ENCODE measurements around the gene ELMOD1. TPM values are rescaled to one million over a fixed set of nuclear protein-coding genes. Genes with fewer than 3 reads are reported as not detected.
A peak's percentile ranks its signal among the peaks of the same experiment; 100 is the strongest.

The ELMOD1 gene
- total RNA-seq, 4 donors from 2014 or later: 0.66 to 2.7 TPM; not detected in 2

DNA sequence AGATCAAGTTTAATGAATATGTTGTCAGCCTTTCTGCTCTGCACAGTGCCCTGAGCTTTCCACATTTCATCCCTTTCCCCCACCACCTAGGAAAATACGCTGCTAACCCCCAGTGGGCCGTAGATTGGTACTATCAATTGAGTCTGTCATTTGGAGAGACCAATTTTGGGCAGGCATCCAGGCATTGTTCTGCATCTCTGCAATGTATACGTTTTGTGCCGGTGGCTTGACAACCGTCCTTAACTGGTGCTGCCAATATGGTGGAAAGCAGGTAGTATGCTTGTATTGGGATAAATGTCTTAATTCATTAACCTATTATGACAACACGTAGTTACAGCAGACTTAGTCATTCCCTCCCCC, 1.3 kb downstream of the ELMOD1 start:
- Histone ChIP-seq H3K9me3 (no peaks in the 10 kb centered on the region), H3K4me1 (peaks cover 0 to 32% (median 5%) of the 10 kb centered on the region in 3 donors), H3K4me3 (peak overlapping the region in 1 of 2 donors; percentile 69), H3K27me3 (peaks cover 72% of the 10 kb centered on the region), H3K36me3 (no peaks in the 10 kb centered on the region), H3K27ac (no peak overlapping the region)
- WGBS, 2 donors (ENCODE audit: low coverage in 1 of 2): 13 to 21% methylated on average over 5 to 6 of the region's 6 CpGs
- TF ChIP-seq EP300 (IDR thresholded peaks at IDR 0.05): no peak
- TF ChIP-seq, protein P1, sequence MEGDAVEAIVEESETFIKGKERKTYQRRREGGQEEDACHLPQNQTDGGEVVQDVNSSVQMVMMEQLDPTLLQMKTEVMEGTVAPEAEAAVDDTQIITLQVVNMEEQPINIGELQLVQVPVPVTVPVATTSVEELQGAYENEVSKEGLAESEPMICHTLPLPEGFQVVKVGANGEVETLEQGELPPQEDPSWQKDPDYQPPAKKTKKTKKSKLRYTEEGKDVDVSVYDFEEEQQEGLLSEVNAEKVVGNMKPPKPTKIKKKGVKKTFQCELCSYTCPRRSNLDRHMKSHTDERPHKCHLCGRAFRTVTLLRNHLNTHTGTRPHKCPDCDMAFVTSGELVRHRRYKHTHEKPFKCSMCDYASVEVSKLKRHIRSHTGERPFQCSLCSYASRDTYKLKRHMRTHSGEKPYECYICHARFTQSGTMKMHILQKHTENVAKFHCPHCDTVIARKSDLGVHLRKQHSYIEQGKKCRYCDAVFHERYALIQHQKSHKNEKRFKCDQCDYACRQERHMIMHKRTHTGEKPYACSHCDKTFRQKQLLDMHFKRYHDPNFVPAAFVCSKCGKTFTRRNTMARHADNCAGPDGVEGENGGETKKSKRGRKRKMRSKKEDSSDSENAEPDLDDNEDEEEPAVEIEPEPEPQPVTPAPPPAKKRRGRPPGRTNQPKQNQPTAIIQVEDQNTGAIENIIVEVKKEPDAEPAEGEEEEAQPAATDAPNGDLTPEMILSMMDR (IDR thresholded peaks at IDR 0.05): no peak
- ATAC-seq: no peak

- Histone ChIP-seq H3K36me3 (no peaks in the 10 kb centered on the region), H3K27ac (no peak overlapping the region), H3K4me1 (peaks cover 0 to 32% (median 5%) of the 10 kb centered on the region in 3 donors), H3K4me3 (no peak overlapping the region), H3K27me3 (peaks cover 75% of the 10 kb centered on the region), H3K9me3 (no peaks in the 10 kb centered on the region)
- 25 to 33% methylated on average over 4 to 5 of the region's 5 CpGs for whole genome bisulfite sequencing, 2 donors (ENCODE audit: low coverage in 1 of 2)
- TF ChIP-seq, protein P1 (IDR thresholded peaks at IDR 0.05): no peak
- TF ChIP-seq POLR2A (IDR thresholded peaks at IDR 0.05): no peak
- TF ChIP-seq POLR2AphosphoS5 (IDR thresholded peaks at IDR 0.05): no peak
- no peak for TF ChIP-seq EP300 (IDR thresholded peaks at IDR 0.05)
- ATAC-seq: no peak
Measured at GRCh38 chr11:107592813-107593212, 1.9 kb downstream of the ELMOD1 start.

DNA sequence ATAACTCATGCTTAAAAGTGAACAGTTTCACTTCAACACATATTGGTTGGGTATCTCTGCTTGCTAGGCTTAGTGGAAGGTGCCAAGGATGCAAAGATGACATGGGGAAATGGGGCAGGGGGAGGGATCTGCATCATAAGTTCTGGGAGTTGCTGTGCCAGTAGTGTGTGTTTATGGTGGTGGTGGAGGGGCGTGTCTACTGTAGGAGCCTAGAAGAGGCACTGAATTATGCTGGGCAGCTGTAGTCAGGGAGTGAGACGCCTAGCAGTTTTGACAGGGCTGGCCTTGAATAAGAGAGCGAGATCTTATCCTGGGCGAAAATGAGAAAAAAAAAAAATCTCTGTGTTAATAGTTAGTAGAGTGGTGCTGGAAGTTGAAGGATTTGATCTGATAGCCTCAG, 3.0 kb downstream of the ELMOD1 start:
- Histone ChIP-seq H3K27ac (no peak overlapping the region), H3K4me1 (peaks cover 0 to 32% (median 5%) of the 10 kb centered on the region in 3 donors), H3K36me3 (no peaks in the 10 kb centered on the region), H3K4me3 (no peak overlapping the region), H3K9me3 (no peaks in the 10 kb centered on the region), H3K27me3 (peaks cover 79% of the 10 kb centered on the region)
- TF ChIP-seq POLR2AphosphoS5 (IDR thresholded peaks at IDR 0.05) (no peak), POLR2A (IDR thresholded peaks at IDR 0.05) (no peak), EP300 (IDR thresholded peaks at IDR 0.05) (no peak)
- TF ChIP-seq, protein P1 (IDR thresholded peaks at IDR 0.05): no peak
- ATAC-seq: no peak
- WGBS, 2 donors (ENCODE audit: low coverage in 1 of 2): 31 to 44% methylated on average over 4 of the region's 4 CpGs

DNA sequence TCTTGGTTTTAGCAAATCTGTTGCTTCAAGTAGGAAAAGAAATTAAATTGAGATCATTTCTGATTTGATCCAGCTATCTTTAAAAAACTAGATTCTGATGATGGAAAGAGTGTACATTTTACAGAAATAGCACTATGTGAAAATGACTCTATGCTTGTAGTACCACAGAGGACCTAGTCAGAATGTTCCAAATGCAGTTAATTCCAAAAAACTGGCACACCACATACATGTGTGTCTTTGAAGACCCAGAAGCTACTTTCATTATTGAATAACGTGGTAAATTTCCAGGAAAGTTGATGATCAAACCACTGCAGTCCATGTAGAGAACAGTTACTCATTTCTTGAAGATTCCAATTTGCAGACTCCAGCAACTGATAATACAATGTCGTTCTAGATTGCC, 3.8 kb downstream of the ELMOD1 start:
- Histone ChIP-seq H3K27me3 (peaks cover 72% of the 10 kb centered on the region), H3K36me3 (no peaks in the 10 kb centered on the region), H3K4me1 (peaks cover 0 to 32% (median 5%) of the 10 kb centered on the region in 3 donors), H3K27ac (no peak overlapping the region), H3K4me3 (no peak overlapping the region), H3K9me3 (no peaks in the 10 kb centered on the region)
- 58 to 80% methylated on average over 2 of the region's 2 CpGs for WGBS, 2 donors (ENCODE audit: low coverage in 1 of 2)
- TF ChIP-seq EP300 (IDR thresholded peaks at IDR 0.05) (no peak), POLR2AphosphoS5 (IDR thresholded peaks at IDR 0.05) (no peak), POLR2A (IDR thresholded peaks at IDR 0.05) (no peak)
- TF ChIP-seq, protein P1 (IDR thresholded peaks at IDR 0.05): no peak
- ATAC-seq: no peak

DNA sequence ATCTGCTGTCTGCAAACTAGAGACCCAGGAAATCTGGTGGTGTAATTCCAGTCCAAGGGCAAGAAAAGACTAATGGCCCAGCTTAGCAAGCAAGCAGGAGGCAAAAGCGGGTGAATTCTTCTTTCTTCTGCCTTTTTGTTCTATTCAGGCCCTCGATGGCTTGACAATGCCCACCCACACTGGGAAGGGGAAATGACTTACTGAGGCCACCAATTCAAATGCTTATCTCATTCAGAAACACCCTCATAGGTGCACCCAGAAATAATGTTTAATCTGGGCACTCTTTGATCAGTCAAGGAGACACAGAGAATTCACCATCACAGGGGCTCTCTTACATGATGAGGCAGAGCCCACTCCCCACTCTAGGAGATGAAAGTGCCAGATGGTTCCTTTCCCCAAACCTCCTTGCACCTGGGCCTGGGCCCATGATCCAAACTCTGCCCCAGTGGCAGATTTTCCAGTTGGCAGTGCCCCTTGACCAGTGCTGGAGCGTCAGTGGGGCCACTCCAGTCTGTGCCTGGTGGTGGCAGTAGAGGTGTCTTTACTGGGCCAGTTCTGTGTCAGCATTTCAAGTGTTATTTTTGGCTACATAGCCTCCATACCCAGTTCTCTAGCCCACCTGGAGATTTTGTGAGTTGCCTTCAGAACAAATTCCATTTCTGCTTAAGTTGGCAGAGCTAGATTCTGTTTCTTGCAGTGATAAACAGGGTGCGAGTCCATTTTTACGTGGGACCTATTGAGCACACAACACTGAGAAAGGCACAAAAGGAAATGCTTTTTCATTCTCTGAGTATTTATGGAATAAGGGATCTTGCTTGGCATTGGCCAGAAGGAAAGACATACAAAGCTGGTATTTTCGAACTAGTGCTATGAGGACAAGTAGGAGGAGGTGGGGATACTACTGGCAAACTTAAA, 7.5 kb downstream of the ELMOD1 start:
- H3K27ac ChIP-seq: no peak overlapping the region
- WGBS, 2 donors (ENCODE audit: low coverage in 1 of 2): 74 to 77% methylated on average over 5 to 6 of the region's 6 CpGs
- no peaks in the 10 kb centered on the region for H3K9me3 ChIP-seq
- no peaks in the 10 kb centered on the region for H3K4me1 ChIP-seq
- no peaks in the 10 kb centered on the region for H3K36me3 ChIP-seq
- H3K4me3 ChIP-seq: no peak overlapping the region
- ATAC-seq: no peak
- peaks cover 58% of the 10 kb centered on the region for H3K27me3 ChIP-seq
- TF ChIP-seq EP300 (IDR thresholded peaks at IDR 0.05): no peak
